H9 (cell line): ENCODE data around the gene ERFL. TPM values are rescaled to one million over a fixed set of nuclear protein-coding genes. Genes with fewer than 3 reads are reported as not detected.

Experiments used
- DNase-seq: peaks from one replicate; pipeline ENCODE4 v3.0.0-alpha.2; 2017
- H2AFZ ChIP-seq: one replicate; pipeline ENCODE4 v1.6.1; 2013; ENCODE audit warnings: mild to moderate bottlenecking, low read length, control low read depth, moderate library complexity
- H2AK5ac ChIP-seq: 2 replicates; pipeline ENCODE4 v1.6.1; 2013; ENCODE audit warnings: low read length, control low read depth, mixed read lengths; ENCODE audit not compliant: insufficient read length
- H2BK120ac ChIP-seq: one replicate; pipeline ENCODE4 v1.6.1; 2013; ENCODE audit warnings: low read depth, mild to moderate bottlenecking, low read length, control low read depth, inconsistent platforms; ENCODE audit not compliant: poor library complexity, severe bottlenecking
- H2BK12ac ChIP-seq: 2 replicates; pipeline ENCODE4 v1.6.1; 2013; ENCODE audit warnings: low read length, control low read depth, mixed read lengths, low read depth; ENCODE audit not compliant: insufficient read length
- H2BK15ac ChIP-seq: 2 replicates; pipeline ENCODE4 v1.6.1; 2013; ENCODE audit warnings: low read depth, low read length, control low read depth
- H2BK20ac ChIP-seq: one replicate; pipeline ENCODE4 v1.6.1; 2013; ENCODE audit warnings: low read depth, mild to moderate bottlenecking, low read length, control low read depth, inconsistent platforms; ENCODE audit not compliant: poor library complexity, severe bottlenecking
- H2BK5ac ChIP-seq: 2 replicates; pipeline ENCODE4 v1.6.1; 2013; ENCODE audit warnings: low read length, control low read depth, mixed read lengths; ENCODE audit not compliant: insufficient read length
- H3K14ac ChIP-seq: 2 replicates; pipeline ENCODE4 v1.6.1; 2013; ENCODE audit warnings: low read length, control low read depth; ENCODE audit not compliant: insufficient read depth
- H3K18ac ChIP-seq: 2 replicates; pipeline ENCODE4 v1.6.1; 2013; ENCODE audit warnings: low read depth, mild to moderate bottlenecking, mixed read lengths, low read length, control low read depth; ENCODE audit not compliant: insufficient read length
- H3K23ac ChIP-seq: 2 replicates; pipeline ENCODE4 v1.6.1; 2013; ENCODE audit warnings: low read length, control low read depth, mixed read lengths, low read depth; ENCODE audit not compliant: insufficient read length
- H3K23me2 ChIP-seq: 2 replicates; pipeline ENCODE4 v1.6.1; 2013; ENCODE audit warnings: low read depth, mild to moderate bottlenecking, mixed read lengths, low read length, control low read depth; ENCODE audit not compliant: insufficient read length, poor library complexity, severe bottlenecking
- H3K27ac ChIP-seq: 2 replicates; pipeline ENCODE4 v1.5.1; 2013; ENCODE audit warnings: low read length, control low read depth, mixed read lengths, low read depth; ENCODE audit not compliant: insufficient read length
- H3K27me3 ChIP-seq: 2 replicates; pipeline ENCODE4 v1.6.1; 2013; ENCODE audit warnings: low read length, control low read depth, inconsistent platforms; ENCODE audit not compliant: insufficient read depth
- H3K4ac ChIP-seq: 2 replicates; pipeline ENCODE4 v1.6.1; 2013; ENCODE audit warnings: low read depth, mild to moderate bottlenecking, control low read depth, inconsistent platforms, low read length, moderate library complexity
- H3K4me1 ChIP-seq: 2 replicates; pipeline ENCODE4 v1.6.1; 2013; ENCODE audit warnings: low read length, control low read depth, inconsistent platforms; ENCODE audit not compliant: insufficient read depth
- H3K4me2 ChIP-seq: 2 replicates; pipeline ENCODE4 v1.6.1; 2013; ENCODE audit warnings: low read length, control low read depth, mixed read lengths; ENCODE audit not compliant: insufficient read length, insufficient read depth
- H3K56ac ChIP-seq: 2 replicates; pipeline ENCODE4 v1.6.1; 2013; ENCODE audit warnings: low read depth, mild to moderate bottlenecking, mixed read lengths, low read length, control low read depth; ENCODE audit not compliant: insufficient read length
- H3K79me1 ChIP-seq: 2 replicates; pipeline ENCODE4 v1.6.1; 2013; ENCODE audit warnings: low read depth, mild to moderate bottlenecking, moderate library complexity, low read length, control low read depth, inconsistent platforms; ENCODE audit not compliant: insufficient read depth, poor library complexity, severe bottlenecking
- H3K79me2 ChIP-seq: 2 replicates; pipeline ENCODE4 v1.6.1; 2013; ENCODE audit warnings: low read length, control low read depth, inconsistent platforms; ENCODE audit not compliant: insufficient read depth
- H3K9ac ChIP-seq: 2 replicates; pipeline ENCODE4 v1.6.1; 2013; ENCODE audit warnings: low read length, control low read depth, mixed read lengths; ENCODE audit not compliant: insufficient read length; ENCODE audit errors: extremely low read depth
- H3K9me3 ChIP-seq: one replicate; pipeline ENCODE4 v1.6.1; 2013; ENCODE audit warnings: low read depth, low read length, inconsistent platforms; ENCODE audit not compliant: control insufficient read depth
- H3T11ph ChIP-seq: one replicate; pipeline ENCODE4 v1.6.1; 2013; ENCODE audit warnings: mild to moderate bottlenecking, low read length, control low read depth, inconsistent platforms
- H4K20me1 ChIP-seq: one replicate; pipeline ENCODE4 v1.6.1; 2013; ENCODE audit not compliant: control insufficient read depth, insufficient read length, insufficient read depth
- H4K5ac ChIP-seq: 2 replicates; pipeline ENCODE4 v1.6.1; 2013; ENCODE audit warnings: low read depth, mild to moderate bottlenecking, mixed read lengths, low read length, control low read depth; ENCODE audit not compliant: insufficient read length
- H4K8ac ChIP-seq: replicated peaks from 2 replicates; pipeline ENCODE4 v1.6.1; 2013; ENCODE audit warnings: low read length, control low read depth, mixed read lengths, low read depth; ENCODE audit not compliant: insufficient read length
- H4K91ac ChIP-seq: 2 replicates; pipeline ENCODE4 v1.6.1; 2013; ENCODE audit warnings: low read depth, mild to moderate bottlenecking, moderate library complexity, mixed read lengths, low read length, control low read depth; ENCODE audit not compliant: insufficient read length
- H3K27ac Mint-ChIP-seq, 3 experiments: 2 replicates in 2 of 3; 3 replicates in 1 of 3; pipeline ENCODE4 v1.8.0; 2020 to 2021; ENCODE audit warnings: mixed read lengths in 3 of 3, mild to moderate bottlenecking in 1 of 3, moderate library complexity in 1 of 3
- H3K27me3 Mint-ChIP-seq: 2 replicates; pipeline ENCODE4 v1.8.0; 2021; ENCODE audit warnings: low read depth, mild to moderate bottlenecking, moderate library complexity, mixed read lengths
- H3K36me3 Mint-ChIP-seq, 3 experiments: 2 replicates in 2 of 3; 3 replicates in 1 of 3; pipeline ENCODE4 v1.8.0; 2020 to 2021; ENCODE audit warnings: low read depth in 3 of 3, mixed read lengths in 3 of 3; ENCODE audit not compliant: insufficient read depth in 1 of 3
- H3K4me1 Mint-ChIP-seq, 2 experiments: 2 replicates each; pipeline ENCODE4 v1.8.0; 2020; ENCODE audit warnings: mixed read lengths in 2 of 2
- H3K4me3 Mint-ChIP-seq, 2 experiments: 2 replicates in 1 of 2; 3 replicates in 1 of 2; pipeline ENCODE4 v1.8.0; 2020 to 2021; ENCODE audit warnings: mild to moderate bottlenecking in 2 of 2, mixed read lengths in 2 of 2, moderate library complexity in 1 of 2
- H3K9me3 Mint-ChIP-seq, 2 experiments: 2 replicates in 1 of 2; 3 replicates in 1 of 2; pipeline ENCODE4 v1.8.0; 2020; ENCODE audit warnings: mild to moderate bottlenecking in 2 of 2, mixed read lengths in 2 of 2, moderate library complexity in 1 of 2
- CTCF ChIP-seq: fragments of 200-600 bp; sonication (generic); conservative IDR thresholded peaks from 3 replicates; pipeline ENCODE4 v1.8.0; 2021; ENCODE audit warnings: antibody characterized with exemption, mild to moderate bottlenecking
- WGBS: extraction: QIAGEN DNeasy Blood & Tissue Kit; methylation state at CpG from one replicate; pipeline ENCODE4 v1.1.7; 2013; ENCODE audit warnings: missing lambda C conversion rate, low lambda C conversion rate, mixed read lengths; ENCODE audit not compliant: insufficient read length; ENCODE audit errors: extremely low coverage; 5-methylcytosine and 5-hydroxymethylcytosine counted together
- total RNA-seq: library from RNA; stranded (reverse); gene quantifications from 2 replicates; pipeline ENCODE4 v1.2.1, GENCODE V29; 2021

ERFL gene
- total RNA-seq, 1 experiment from 2014 or later, result 0.22 TPM

GRCh38 chr19:41934849-41935374, 6.7 kb upstream of the ERFL start:
- Histone ChIP-seq H3K9ac (no peak overlapping the region), H2AFZ (no peak overlapping the region), H2BK5ac (no peak overlapping the region), H4K8ac (no peak overlapping the region), H3K4ac (no peak overlapping the region), H4K91ac (no peak overlapping the region), H4K20me1 (no peaks in the 10 kb centered on the region), H3K4me1 (no peaks in the 10 kb centered on the region; the same call in 1 of the 2 replicates), H3K79me1 (no peaks in the 10 kb centered on the region), H2BK120ac (no peak overlapping the region), H3K23me2 (no peaks in the 10 kb centered on the region), H3K9me3 (no peaks in the 10 kb centered on the region), H3K4me2 (no peak overlapping the region), H3K14ac (no peak overlapping the region), H4K5ac (no peak overlapping the region), H2AK5ac (no peak overlapping the region), H3K27me3 (peaks cover 68% of the 10 kb centered on the region), H3T11ph (no peak overlapping the region), H3K56ac (no peak overlapping the region), H3K79me2 (no peaks in the 10 kb centered on the region), H3K18ac (no peak overlapping the region), H2BK12ac (no peak overlapping the region), H2BK20ac (no peak overlapping the region), H3K27ac (no peak overlapping the region), H3K23ac (no peak overlapping the region), H2BK15ac (no peak overlapping the region)
- no peak overlapping the region for H3K27ac Mint-ChIP-seq
- peak; percentile 89 for DNase-seq
- H3K36me3 Mint-ChIP-seq, result no peaks in the 10 kb centered on the region
- no peaks in the 10 kb centered on the region; a peak in 1 of 5 replicates for H3K9me3 Mint-ChIP-seq
- TF ChIP-seq CTCF, result peak; percentile 87
- no CpG with 5 or more reads among the region's 7 CpGs for WGBS
- H3K4me1 Mint-ChIP-seq, result peaks cover 20 to 50% of the 10 kb centered on the region in 2 experiments
- H3K27me3 Mint-ChIP-seq, result peaks cover 7% of the 10 kb centered on the region
- H3K4me3 Mint-ChIP-seq, result 0 out of 5 replicates have a peak overlapping the region, but pooled peaks of 1 of the 2 experiments have one; percentile 6
